Measurements from ENCODE around the gene VPS13A.

The VPS13A gene

DNA sequence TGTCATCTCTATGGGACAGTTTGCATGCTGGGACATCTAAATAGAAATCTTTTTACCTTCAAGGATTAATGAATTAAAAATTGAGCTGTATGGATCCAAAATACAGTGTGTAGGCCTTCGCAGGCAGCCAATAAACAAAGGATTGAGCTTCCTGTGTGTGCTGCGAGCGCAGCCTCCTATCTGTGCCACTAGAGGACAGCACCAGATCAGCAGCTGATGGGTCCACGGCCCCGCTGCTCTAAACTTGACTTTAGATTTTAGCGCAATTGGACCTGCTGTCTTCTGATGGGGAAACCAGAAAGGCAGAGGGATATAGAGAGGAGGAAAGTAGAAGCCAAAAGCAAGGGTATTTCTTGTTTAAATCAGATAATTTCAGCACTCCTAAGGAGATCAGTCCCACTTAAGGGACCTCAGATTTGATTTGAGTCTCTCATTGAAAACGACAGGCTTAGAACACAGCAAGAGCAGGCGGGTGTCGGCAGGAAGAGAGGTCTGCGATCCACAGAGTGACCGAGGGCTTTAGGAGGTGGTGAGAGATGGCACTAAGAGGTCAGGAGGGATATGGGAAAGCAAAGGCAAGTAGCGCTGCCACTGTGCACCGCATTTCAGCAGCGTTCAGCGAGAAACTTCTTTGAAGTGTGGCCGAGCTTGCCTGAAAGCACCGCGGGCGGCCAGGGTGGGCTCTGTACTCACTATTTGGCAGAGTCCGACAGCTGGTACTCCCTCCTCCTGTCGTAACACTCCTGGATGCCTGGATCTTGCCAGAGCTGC is 256.5 kb downstream of the VPS13A start:
- H3K27ac ChIP-seq (ENCODE audit: low read depth, low read length, poor library complexity, severe bottlenecking): no peak overlapping the region
- no peaks in the 10 kb centered on the region for H4K20me1 ChIP-seq (ENCODE audit: insufficient read depth, low read length)
- no peak overlapping the region for H3K9ac ChIP-seq (ENCODE audit: low read length)
- no peak overlapping the region for H2AFZ ChIP-seq (ENCODE audit: low read length)
- no peaks in the 10 kb centered on the region for H3K36me3 ChIP-seq (ENCODE audit: insufficient read depth, low read length)
- TF ChIP-seq, protein P1, sequence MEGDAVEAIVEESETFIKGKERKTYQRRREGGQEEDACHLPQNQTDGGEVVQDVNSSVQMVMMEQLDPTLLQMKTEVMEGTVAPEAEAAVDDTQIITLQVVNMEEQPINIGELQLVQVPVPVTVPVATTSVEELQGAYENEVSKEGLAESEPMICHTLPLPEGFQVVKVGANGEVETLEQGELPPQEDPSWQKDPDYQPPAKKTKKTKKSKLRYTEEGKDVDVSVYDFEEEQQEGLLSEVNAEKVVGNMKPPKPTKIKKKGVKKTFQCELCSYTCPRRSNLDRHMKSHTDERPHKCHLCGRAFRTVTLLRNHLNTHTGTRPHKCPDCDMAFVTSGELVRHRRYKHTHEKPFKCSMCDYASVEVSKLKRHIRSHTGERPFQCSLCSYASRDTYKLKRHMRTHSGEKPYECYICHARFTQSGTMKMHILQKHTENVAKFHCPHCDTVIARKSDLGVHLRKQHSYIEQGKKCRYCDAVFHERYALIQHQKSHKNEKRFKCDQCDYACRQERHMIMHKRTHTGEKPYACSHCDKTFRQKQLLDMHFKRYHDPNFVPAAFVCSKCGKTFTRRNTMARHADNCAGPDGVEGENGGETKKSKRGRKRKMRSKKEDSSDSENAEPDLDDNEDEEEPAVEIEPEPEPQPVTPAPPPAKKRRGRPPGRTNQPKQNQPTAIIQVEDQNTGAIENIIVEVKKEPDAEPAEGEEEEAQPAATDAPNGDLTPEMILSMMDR (IDR thresholded peaks at IDR 0.05; ENCODE audit: low read length): peak; percentile 90
- no peak for TF ChIP-seq EZH2 (IDR thresholded peaks at IDR 0.05; ENCODE audit: borderline replicate concordance, low read length)
- H3K27me3 ChIP-seq (ENCODE audit: insufficient read depth, low read length): no peaks in the 10 kb centered on the region
- no peaks in the 10 kb centered on the region for H3K4me1 ChIP-seq (ENCODE audit: insufficient read depth, low read length, severe bottlenecking)
- no peak overlapping the region for H3K4me2 ChIP-seq (ENCODE audit: low read length)
- no peaks in the 10 kb centered on the region for H3K79me2 ChIP-seq (ENCODE audit: insufficient read depth, low read length)
- no peaks in the 10 kb centered on the region for H3K9me3 ChIP-seq (ENCODE audit: low read length)
- no peak overlapping the region for H3K4me3 ChIP-seq (ENCODE audit: low read depth, low read length, poor library complexity, severe bottlenecking)
- H3F3A ChIP-seq (ENCODE audit: insufficient read depth, low read length): no peaks in the 10 kb centered on the region
- H3K9me2 ChIP-seq (ENCODE audit: low read depth, low read length): no peaks in the 10 kb centered on the region

DNA sequence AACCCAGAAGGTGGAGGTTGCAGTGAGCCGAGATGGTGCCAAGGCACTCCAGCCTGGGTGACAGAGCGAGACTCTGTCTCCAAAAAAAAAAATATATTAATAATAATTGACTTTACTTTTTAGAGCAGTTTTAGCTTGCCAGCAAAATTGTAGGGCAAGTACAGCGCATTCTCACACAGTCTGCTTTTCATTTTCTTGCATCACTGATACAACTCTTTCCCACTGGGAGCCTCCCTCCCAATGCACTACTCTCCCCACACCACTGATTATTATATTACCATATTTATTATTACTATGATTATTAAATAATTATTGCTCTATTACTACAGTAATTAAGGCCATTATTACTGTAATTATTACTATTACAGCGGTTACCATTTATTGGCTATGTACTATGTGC is 257.9 kb downstream of the VPS13A start:
- Histone ChIP-seq H3K9me3 (ENCODE audit: low read length) (no peaks in the 10 kb centered on the region), H3K4me1 (ENCODE audit: insufficient read depth, low read length, severe bottlenecking) (no peaks in the 10 kb centered on the region), H3K27me3 (ENCODE audit: insufficient read depth, low read length) (no peaks in the 10 kb centered on the region), H3K4me2 (ENCODE audit: low read length) (no peak overlapping the region), H3K4me3 (ENCODE audit: low read depth, low read length, poor library complexity, severe bottlenecking) (no peak overlapping the region), H2AFZ (ENCODE audit: low read length) (no peak overlapping the region), H3K36me3 (ENCODE audit: insufficient read depth, low read length) (no peaks in the 10 kb centered on the region), H4K20me1 (ENCODE audit: insufficient read depth, low read length) (no peaks in the 10 kb centered on the region), H3K9ac (ENCODE audit: low read length) (no peak overlapping the region), H3K79me2 (ENCODE audit: insufficient read depth, low read length) (no peaks in the 10 kb centered on the region), H3F3A (ENCODE audit: insufficient read depth, low read length) (no peaks in the 10 kb centered on the region), H3K27ac (ENCODE audit: low read depth, low read length, poor library complexity, severe bottlenecking) (no peak overlapping the region), H3K9me2 (ENCODE audit: low read depth, low read length) (no peaks in the 10 kb centered on the region)
- TF ChIP-seq EZH2 (IDR thresholded peaks at IDR 0.05; ENCODE audit: borderline replicate concordance, low read length): no peak
- TF ChIP-seq, protein P1 (IDR thresholded peaks at IDR 0.05; ENCODE audit: low read length): no peak

DNA sequence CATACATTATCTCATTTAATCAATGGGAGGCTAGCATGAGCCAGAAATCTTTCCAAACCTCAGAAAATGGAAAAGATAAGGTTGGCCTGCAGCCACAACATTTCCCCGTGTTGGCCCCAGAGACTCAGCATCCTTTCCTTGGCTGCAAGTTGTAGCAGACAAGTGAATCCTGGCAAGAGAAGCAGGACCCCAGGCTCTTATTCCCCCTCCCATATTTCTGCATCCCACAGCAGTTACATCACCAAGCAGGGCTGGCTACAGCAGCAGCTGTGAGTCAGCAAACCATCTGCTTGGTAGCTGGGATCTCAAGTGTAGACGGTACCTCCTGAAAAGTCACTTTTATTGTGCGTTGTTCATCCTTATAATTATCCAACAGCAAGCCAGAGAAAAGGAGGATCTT is 258.4 kb downstream of the VPS13A start:
- no peaks in the 10 kb centered on the region for H3K4me1 ChIP-seq (ENCODE audit: insufficient read depth, low read length, severe bottlenecking)
- no peaks in the 10 kb centered on the region for H3K9me3 ChIP-seq (ENCODE audit: low read length)
- H3K36me3 ChIP-seq (ENCODE audit: insufficient read depth, low read length): no peaks in the 10 kb centered on the region
- H3F3A ChIP-seq (ENCODE audit: insufficient read depth, low read length): no peaks in the 10 kb centered on the region
- no peaks in the 10 kb centered on the region for H3K9me2 ChIP-seq (ENCODE audit: low read depth, low read length)
- no peak overlapping the region for H2AFZ ChIP-seq (ENCODE audit: low read length)
- H3K4me2 ChIP-seq (ENCODE audit: low read length): no peak overlapping the region
- no peak overlapping the region for H3K4me3 ChIP-seq (ENCODE audit: low read depth, low read length, poor library complexity, severe bottlenecking)
- H3K9ac ChIP-seq (ENCODE audit: low read length): no peak overlapping the region
- H3K79me2 ChIP-seq (ENCODE audit: insufficient read depth, low read length): no peaks in the 10 kb centered on the region
- no peaks in the 10 kb centered on the region for H4K20me1 ChIP-seq (ENCODE audit: insufficient read depth, low read length)
- H3K27me3 ChIP-seq (ENCODE audit: insufficient read depth, low read length): no peaks in the 10 kb centered on the region
- no peak overlapping the region for H3K27ac ChIP-seq (ENCODE audit: low read depth, low read length, poor library complexity, severe bottlenecking)
- no peak for TF ChIP-seq EZH2 (IDR thresholded peaks at IDR 0.05; ENCODE audit: borderline replicate concordance, low read length)
- TF ChIP-seq, protein P1 (IDR thresholded peaks at IDR 0.05; ENCODE audit: low read length): no peak

All from OCI-LY1 (cell line).